ENCODE data around the gene TRIM6. TPM values are rescaled to one million over a fixed set of nuclear protein-coding genes. Genes with fewer than 3 reads are reported as not detected.
"Not testable (repeated sequence)": the region's sequence is repeated elsewhere in the genome, so short reads cannot be mapped to it uniquely, and the experiment has no call there.

The TRIM6 gene
- total RNA-seq, 1 experiment from 2014 or later: 30.2 TPM

- TF ChIP-seq NR1H2 (CRISPR knock-in tag; IDR thresholded peaks at IDR 0.05): no peak
- no peak for TF ChIP-seq FOXP1 (CRISPR knock-in tag; IDR thresholded peaks at IDR 0.05; ENCODE audit: borderline replicate concordance)
- no peak for TF ChIP-seq PRRX2 (CRISPR knock-in tag; IDR thresholded peaks at IDR 0.05)
- TF ChIP-seq CDX4 (CRISPR knock-in tag; IDR thresholded peaks at IDR 0.05; ENCODE audit: borderline replicate concordance): no peak
- TF ChIP-seq SMAD4 (CRISPR knock-in tag; IDR thresholded peaks at IDR 0.05): no peak
- TF ChIP-seq ZNF219 (CRISPR knock-in tag; IDR thresholded peaks at IDR 0.05; ENCODE audit: borderline replicate concordance): no peak
- no peak for TF ChIP-seq FOXP4 (CRISPR knock-in tag; IDR thresholded peaks at IDR 0.05)
- TF ChIP-seq ZNF263 (CRISPR knock-in tag; IDR thresholded peaks at IDR 0.05; ENCODE audit: low read depth): no peak
- no peak for TF ChIP-seq GRHL2 (CRISPR knock-in tag; IDR thresholded peaks at IDR 0.05; ENCODE audit: insufficient replicate concordance, severe bottlenecking)
- TF ChIP-seq TEAD1 (CRISPR knock-in tag; IDR thresholded peaks at IDR 0.05): no peak
Measured at GRCh38 chr11:5592615-5593014, 3.8 kb upstream of the TRIM6 start (continued).

- CTCF ChIA-PET: no interaction called here
- no peak for DNase-seq (ENCODE audit: low spot score)
- no peak overlapping the region for H3K4me3 Mint-ChIP-seq
Measured at GRCh38 chr11:5593146-5593545, 3.3 kb upstream of the TRIM6 start.

GRCh38 chr11:5597953-5598352, 1.5 kb downstream of the TRIM6 start:
- DNase-seq (ENCODE audit: low spot score) (no peak), ATAC-seq (peak; percentile 56)
- H3K9me3 Mint-ChIP-seq: no peaks in the 10 kb centered on the region
- H3K4me1 Mint-ChIP-seq: peaks cover 60% of the 10 kb centered on the region
- ChIA-PET CTCF (interaction anchor here (1.1 kb wide), 1 partner anchor 91 kb away, joined by 3 read pairs; the partner anchor contains the start of gene TRIM22), POLR2A (interaction anchor here (0.6 to 1.0 kb wide), 2 partner anchors 61 to 95 kb away, joined by 3 to 8 read pairs; no protein-coding TSS in a partner anchor)
- peaks cover under 1% of the 10 kb centered on the region; the same call in 1 of the 2 replicates for H3K36me3 Mint-ChIP-seq
- H3K27me3 Mint-ChIP-seq (ENCODE audit: low read depth): no peaks in the 10 kb centered on the region
- peak overlapping the region; percentile 97 for H3K4me3 Mint-ChIP-seq
- H3K27ac Mint-ChIP-seq: peak overlapping the region; percentile 93
- TF ChIP-seq CREB1 (CRISPR knock-in tag; IDR thresholded peaks at IDR 0.05) (no peak), ETV6 (CRISPR knock-in tag; IDR thresholded peaks at IDR 0.05) (0 out of 2 replicates have a peak, but pooled peaks have one; percentile 29)

More at GRCh38 chr11:5593146-5593545, 3.3 kb upstream of the TRIM6 start:
- Mint-ChIP-seq H3K36me3 (peaks cover 13% of the 10 kb centered on the region), H3K27me3 (ENCODE audit: low read depth) (no peaks in the 10 kb centered on the region), H3K4me1 (peaks cover 27% of the 10 kb centered on the region), H3K27ac (no peak overlapping the region), H3K9me3 (peaks cover 19% of the 10 kb centered on the region)
- TF ChIP-seq FOXP1 (CRISPR knock-in tag; IDR thresholded peaks at IDR 0.05; ENCODE audit: borderline replicate concordance): no peak
- POLR2A ChIA-PET: no interaction called here
- no peak for ATAC-seq

GRCh38 chr11:5600374-5600851, 4.0 kb downstream of the TRIM6 start:
- DNase-seq (ENCODE audit: low spot score): peak; percentile 69
- Mint-ChIP-seq H3K36me3 (peaks cover 22% of the 10 kb centered on the region), H3K4me3 (peak overlapping the region; percentile 14; the same call in 1 of the 2 replicates), H3K9me3 (no peaks in the 10 kb centered on the region), H3K4me1 (peaks cover 53% of the 10 kb centered on the region), H3K27me3 (ENCODE audit: low read depth) (no peaks in the 10 kb centered on the region), H3K27ac (peak overlapping the region; percentile 41; the same call in 1 of the 2 replicates)
- ChIA-PET POLR2A (no interaction called here), CTCF (interaction anchor here (0.6 to 1.9 kb wide), 13 partner anchors 9 to 763 kb away, joined by 3 to 10 read pairs (median 4); partner anchors contain the start of genes TRIM22 and TRIM5)
- TF ChIP-seq ARID4B (CRISPR knock-in tag; IDR thresholded peaks at IDR 0.05; ENCODE audit: borderline replicate concordance) (no peak), OVOL2 (CRISPR knock-in tag; IDR thresholded peaks at IDR 0.05; ENCODE audit: borderline replicate concordance) (no peak)
- ATAC-seq: peak; percentile 76

- ATAC-seq; H3K27me3 Mint-ChIP-seq (ENCODE audit: low read depth); H3K4me3 Mint-ChIP-seq; CTCF ChIA-PET; H3K9me3 Mint-ChIP-seq; POLR2A ChIA-PET; DNase-seq (ENCODE audit: low spot score): not testable (repeated sequence)
- H3K27ac Mint-ChIP-seq: peak overlapping the region; percentile 45; the same call in 1 of the 2 replicates
- peaks cover 37% of the 10 kb centered on the region for H3K4me1 Mint-ChIP-seq
- peaks cover 44% of the 10 kb centered on the region for H3K36me3 Mint-ChIP-seq
Measured at GRCh38 chr11:5602791-5603190, 6.4 kb downstream of the TRIM6 start.

All from WTC11 (cell line).